ENCODE data around the gene JADE1. TPM values are rescaled to one million over a fixed set of nuclear protein-coding genes. Genes with fewer than 3 reads are reported as not detected.

Gene JADE1
- total and polyA plus RNA-seq, 12 donors: 18.4 to 66.7 (median 37.7) TPM

GRCh38 chr4:128907981-128908380 lies 98.5 kb downstream of the JADE1 start:
- Histone ChIP-seq H3K9me3 (replicated peaks in 1 of 3) (no peaks in the 10 kb centered on the region), H3K27me3 (no peaks in the 10 kb centered on the region), H3K36me3 (replicated peaks in 1 of 2) (no peaks in the 10 kb centered on the region), H3K27ac (no peak overlapping the region), H3K4me1 (replicated peaks in 1 of 2) (no peaks in the 10 kb centered on the region), H3K4me3 (no peak overlapping the region)
- intact Hi-C loops (cut with DNase I): no loop called here
- DNase-seq: no peak
- WGBS, 4 donors: 89 to 96% (median 94%) methylated on average over 2 of the region's 2 CpGs
- TF ChIP-seq, protein P1, sequence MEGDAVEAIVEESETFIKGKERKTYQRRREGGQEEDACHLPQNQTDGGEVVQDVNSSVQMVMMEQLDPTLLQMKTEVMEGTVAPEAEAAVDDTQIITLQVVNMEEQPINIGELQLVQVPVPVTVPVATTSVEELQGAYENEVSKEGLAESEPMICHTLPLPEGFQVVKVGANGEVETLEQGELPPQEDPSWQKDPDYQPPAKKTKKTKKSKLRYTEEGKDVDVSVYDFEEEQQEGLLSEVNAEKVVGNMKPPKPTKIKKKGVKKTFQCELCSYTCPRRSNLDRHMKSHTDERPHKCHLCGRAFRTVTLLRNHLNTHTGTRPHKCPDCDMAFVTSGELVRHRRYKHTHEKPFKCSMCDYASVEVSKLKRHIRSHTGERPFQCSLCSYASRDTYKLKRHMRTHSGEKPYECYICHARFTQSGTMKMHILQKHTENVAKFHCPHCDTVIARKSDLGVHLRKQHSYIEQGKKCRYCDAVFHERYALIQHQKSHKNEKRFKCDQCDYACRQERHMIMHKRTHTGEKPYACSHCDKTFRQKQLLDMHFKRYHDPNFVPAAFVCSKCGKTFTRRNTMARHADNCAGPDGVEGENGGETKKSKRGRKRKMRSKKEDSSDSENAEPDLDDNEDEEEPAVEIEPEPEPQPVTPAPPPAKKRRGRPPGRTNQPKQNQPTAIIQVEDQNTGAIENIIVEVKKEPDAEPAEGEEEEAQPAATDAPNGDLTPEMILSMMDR (IDR thresholded peaks at IDR 0.05): no peak
- no peak for TF ChIP-seq POLR2A (IDR thresholded peaks at IDR 0.05)

GRCh38 chr4:128908735-128909134 lies 99.2 kb downstream of the JADE1 start:
- H3K27ac ChIP-seq: no peak overlapping the region
- 80 to 87% (median 82%) methylated on average over 5 of the region's 5 CpGs for WGBS, 4 donors
- intact Hi-C loops (cut with DNase I): no loop called here
- no peak overlapping the region for H3K4me3 ChIP-seq
- DNase-seq: no peak
- no peaks in the 10 kb centered on the region for H3K27me3 ChIP-seq
- TF ChIP-seq, protein P1 (IDR thresholded peaks at IDR 0.05): no peak
- no peak for TF ChIP-seq POLR2A (IDR thresholded peaks at IDR 0.05)
- H3K4me1 ChIP-seq (replicated peaks in 1 of 2): no peaks in the 10 kb centered on the region
- H3K9me3 ChIP-seq (replicated peaks in 1 of 3): no peaks in the 10 kb centered on the region
- no peaks in the 10 kb centered on the region for H3K36me3 ChIP-seq (replicated peaks in 1 of 2)

- Histone ChIP-seq H3K27me3 (no peaks in the 10 kb centered on the region), H3K36me3 (replicated peaks in 1 of 2) (no peaks in the 10 kb centered on the region), H3K27ac (no peak overlapping the region), H3K4me1 (replicated peaks in 1 of 2) (no peaks in the 10 kb centered on the region), H3K4me3 (no peak overlapping the region), H3K9me3 (replicated peaks in 1 of 3) (no peaks in the 10 kb centered on the region)
- intact Hi-C loops (cut with DNase I): no loop called here
- TF ChIP-seq, protein P1 (IDR thresholded peaks at IDR 0.05): no peak
- TF ChIP-seq POLR2A (IDR thresholded peaks at IDR 0.05): no peak
- no peak for DNase-seq
- WGBS, 4 donors: 74 to 89% (median 79%) methylated on average over 1 of the region's 1 CpG
Observed at GRCh38 chr4:128913228-128913627, 103.7 kb downstream of the JADE1 start.

DNA sequence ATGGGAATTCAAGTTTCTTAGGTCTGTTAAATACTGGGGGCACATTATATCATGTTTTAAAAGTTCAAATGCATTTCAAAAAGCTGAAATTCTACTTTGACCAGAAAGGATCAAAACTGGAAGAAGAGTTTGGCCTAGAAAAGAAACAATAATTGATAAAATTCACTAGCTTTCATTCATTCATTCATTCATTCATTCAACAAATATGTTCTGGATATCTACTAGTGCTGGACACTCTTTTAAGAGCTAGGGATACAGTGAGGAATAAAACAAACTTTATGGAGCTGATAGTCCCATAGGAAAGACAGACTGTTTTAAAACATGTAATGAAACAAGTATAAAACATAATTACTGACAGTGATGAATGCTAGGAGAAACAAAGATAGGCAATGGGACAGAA lies 106.0 kb downstream of the JADE1 start:
- intact Hi-C loops (cut with DNase I): no loop called here
- no peak overlapping the region for H3K27ac ChIP-seq
- TF ChIP-seq, protein P1 (IDR thresholded peaks at IDR 0.05): no peak
- no peak for TF ChIP-seq POLR2A (IDR thresholded peaks at IDR 0.05)
- no peaks in the 10 kb centered on the region for H3K36me3 ChIP-seq (replicated peaks in 1 of 2)
- no peaks in the 10 kb centered on the region for H3K9me3 ChIP-seq (replicated peaks in 1 of 3)
- H3K27me3 ChIP-seq: no peaks in the 10 kb centered on the region
- no peaks in the 10 kb centered on the region for H3K4me1 ChIP-seq (replicated peaks in 1 of 2)
- no peak for DNase-seq
- H3K4me3 ChIP-seq: no peak overlapping the region
